GM18502 (cell line): ENCODE results near the gene TAF11L13.

Source experiments
- ATAC-seq: cut with Tn5 transposase; IDR thresholded peaks from one replicate; pipeline ENCODE4 v1.9.1; 2021; ENCODE audit warnings: mild to moderate bottlenecking; ENCODE audit not compliant: unreplicated experiment, poor library complexity

Gene TAF11L13

GRCh38 chr5:17678751-17679324 lies 47.0 kb downstream of the TAF11L13 start:
- no peak for ATAC-seq

GRCh38 chr5:17679597-17680203 lies 47.8 kb downstream of the TAF11L13 start:
- no peak for ATAC-seq

GRCh38 chr5:17680737-17681136 lies 48.8 kb downstream of the TAF11L13 start:
- no peak for ATAC-seq
